Activated CD8-positive, alpha-beta memory T cell treated with anti-CD3 and anti-CD28 coated beads, Interleukin-2, amount 50 U/mL, for 24 hours (primary cell): Measurements from ENCODE around the gene SYNM.

Experiments
- DNase-seq: peaks from one replicate; pipeline ENCODE4 v3.0.0-alpha.2; 2020; ENCODE audit errors: extremely low read depth

SYNM gene

DNA sequence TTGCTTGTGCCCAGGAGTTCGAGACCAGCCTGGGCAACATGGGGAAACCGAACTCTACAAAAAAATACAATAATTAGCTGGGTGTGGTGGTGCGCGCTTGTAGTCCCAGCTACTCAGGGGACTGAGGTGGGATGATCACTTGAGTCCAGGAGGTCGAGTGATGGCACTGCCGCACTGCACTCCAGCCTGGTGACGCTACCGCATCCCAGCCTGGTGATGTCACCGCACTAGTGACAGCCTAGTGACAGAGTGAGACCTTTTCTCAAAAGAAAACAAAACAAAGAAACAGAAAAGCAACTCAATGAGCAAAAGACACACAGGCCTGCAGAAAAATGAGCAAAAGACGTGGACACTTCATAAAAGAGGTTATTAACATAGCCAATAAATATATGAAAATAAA, 19.9 kb upstream of the SYNM start:
- DNase-seq = no peak

DNA sequence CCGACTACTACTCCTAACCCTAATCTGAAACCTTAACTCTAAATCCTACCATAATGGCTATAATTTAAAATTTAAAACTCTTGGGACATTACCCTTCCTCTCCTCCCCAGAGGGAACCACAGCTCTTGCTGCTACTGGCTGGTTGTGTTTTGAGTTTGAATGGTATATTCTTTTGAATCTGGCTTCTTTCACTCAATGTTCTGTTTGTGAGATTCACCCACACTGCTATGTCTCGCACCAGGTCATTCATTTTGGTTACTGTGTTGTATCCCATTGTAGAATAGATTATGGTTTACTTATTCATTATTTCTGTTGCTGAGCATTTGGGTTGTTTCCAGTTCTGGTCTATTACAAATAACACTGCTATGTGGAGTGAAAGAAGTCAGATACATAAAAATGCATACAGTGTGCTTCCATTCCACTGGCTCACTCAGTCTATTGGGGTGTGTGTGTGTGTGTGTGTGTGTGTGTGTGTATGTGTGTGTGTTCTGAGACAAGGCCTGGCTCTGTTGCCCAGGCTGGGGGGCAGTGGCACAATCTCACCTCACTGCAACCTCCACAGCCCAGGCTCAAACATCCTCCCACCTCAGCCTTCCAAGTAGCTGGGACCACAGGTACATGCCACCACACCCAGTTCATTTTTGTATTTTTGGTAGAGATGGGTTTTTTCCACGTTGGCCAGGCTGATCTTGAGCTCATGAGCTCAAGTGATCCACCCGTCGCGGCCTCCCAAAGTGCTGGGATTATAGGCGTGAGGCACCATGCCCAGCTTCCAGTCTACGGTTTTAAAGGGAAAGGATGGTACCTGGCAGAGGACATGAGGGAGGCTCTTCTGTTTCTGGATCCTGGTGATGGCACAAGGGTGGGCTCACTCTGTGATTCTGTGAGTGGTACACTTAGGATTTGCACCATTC, 19.2 kb upstream of the SYNM start:
- no peak for DNase-seq

DNA sequence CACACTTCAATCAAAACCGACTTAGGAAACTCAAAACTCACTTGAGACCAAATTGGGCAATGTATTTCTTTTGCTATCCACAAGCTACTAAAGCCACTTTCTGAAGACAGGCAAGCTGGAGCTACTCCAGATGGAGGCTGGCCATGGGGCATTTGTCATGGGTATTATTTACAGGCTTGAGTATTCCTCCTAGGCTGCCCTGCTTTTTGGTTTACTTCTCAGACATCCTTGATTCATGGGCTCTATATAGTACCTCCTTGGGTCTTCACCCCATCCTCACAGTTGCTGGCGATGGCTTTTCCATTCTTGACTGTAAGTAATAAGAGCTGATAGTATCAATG, 18.6 kb upstream of the SYNM start:
- no peak for DNase-seq

DNA sequence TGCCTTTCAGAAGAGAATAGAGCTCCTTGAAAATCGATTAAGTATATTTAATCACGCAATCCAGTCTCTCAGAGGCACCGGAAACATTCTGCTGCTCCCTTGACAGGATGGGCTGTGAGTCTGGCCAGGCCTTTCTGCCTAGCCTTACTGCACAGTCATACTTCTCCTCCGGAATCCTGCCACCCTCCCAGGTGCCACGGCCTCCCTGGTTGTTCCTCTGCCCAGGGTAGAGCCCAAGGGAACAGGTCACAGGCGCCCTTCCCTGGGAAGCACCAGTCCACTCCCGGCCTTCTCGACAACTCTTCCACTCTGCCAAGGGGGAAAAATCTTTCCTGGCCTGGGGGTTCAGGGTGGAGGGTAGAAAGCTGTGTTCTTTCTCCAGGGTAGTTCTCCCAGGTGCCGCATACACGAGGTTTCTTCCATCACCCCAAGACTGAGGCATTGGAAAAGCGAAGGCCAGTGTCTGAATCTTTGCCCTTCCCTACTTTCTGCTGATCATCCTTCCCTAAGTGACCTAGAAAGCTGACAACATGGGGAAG, 17.4 kb upstream of the SYNM start:
- DNase-seq = no peak

DNA sequence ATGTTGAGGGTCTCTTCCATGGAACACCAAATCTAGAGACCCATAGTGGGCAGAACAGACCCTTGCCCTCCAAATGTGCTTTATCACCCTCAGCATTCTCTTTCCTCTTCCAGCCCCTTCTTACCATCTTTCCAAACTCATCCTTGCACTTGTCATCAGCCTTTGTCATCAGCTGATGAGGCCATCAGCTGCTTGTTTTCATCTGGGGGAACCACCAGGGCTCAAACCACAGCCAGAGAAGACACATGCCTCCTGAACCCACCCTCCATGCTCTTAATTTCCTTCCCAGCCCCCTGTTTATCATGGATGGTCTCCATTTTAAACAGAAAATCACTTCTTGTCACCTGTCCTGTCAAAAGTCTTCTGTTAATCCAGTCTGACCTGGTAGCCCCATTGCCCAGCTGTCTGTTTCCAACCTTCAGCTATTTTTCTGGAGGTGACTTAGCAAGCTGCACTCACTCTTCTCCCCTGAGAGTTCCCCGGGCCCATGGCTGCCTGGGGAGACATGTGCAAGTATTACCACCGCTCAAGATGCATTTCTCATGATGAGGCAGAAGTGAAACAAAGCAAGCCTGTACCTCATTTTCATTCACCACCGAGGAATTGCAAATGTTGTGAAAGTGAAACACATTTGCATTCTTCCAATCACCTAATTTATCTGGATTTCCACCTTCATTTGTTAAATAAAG, 14.7 kb upstream of the SYNM start:
- no peak for DNase-seq

DNA sequence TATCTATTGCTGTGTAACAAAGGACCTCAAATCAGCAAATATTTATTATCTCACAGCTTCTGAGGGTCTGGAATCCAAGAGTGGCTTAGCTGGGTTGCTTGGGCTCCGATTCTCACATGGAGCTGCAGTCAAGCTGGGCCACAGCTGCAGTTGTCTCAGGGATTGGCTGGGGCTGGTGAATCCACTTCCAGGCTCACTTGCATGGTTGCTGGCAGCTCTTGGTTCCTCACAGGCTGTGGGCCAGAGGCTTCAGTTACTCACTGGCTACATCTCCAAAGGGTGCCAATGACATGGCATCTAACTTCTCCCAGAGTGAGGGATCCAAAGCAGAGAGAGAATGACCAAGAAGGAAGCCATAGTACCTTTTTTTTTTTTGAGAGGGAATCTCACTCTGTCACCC, 13.9 kb upstream of the SYNM start:
- DNase-seq = no peak

DNA sequence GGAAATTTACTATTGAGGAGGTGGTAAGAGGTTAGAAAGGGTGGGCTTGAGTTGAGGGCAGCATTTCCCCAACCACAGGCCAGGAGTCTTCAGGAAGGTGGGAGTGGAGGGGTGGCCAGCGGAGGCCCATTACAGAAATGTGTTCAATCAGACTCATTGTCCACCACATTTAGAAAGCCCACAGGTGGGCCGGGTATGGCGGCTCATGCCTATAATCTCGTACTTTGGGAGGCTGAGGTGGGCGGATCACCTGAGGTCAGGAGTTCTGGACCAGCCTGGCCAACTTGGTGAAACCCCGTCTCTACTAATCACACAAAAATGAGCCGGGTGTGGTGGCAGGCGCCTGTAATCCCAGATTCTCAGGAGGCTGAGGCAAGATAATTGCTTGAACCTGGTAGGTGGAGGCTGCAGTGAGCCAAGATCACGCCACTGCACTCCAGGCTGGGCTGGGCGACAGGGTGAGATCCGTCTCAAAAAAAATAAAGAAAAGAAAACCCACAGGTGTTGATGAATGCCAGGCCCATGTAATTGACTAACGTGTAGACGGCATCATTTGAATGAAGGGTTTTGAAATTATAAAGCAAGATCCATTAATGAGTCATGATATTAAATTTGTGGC, 12.2 kb upstream of the SYNM start:
- DNase-seq = no peak

DNA sequence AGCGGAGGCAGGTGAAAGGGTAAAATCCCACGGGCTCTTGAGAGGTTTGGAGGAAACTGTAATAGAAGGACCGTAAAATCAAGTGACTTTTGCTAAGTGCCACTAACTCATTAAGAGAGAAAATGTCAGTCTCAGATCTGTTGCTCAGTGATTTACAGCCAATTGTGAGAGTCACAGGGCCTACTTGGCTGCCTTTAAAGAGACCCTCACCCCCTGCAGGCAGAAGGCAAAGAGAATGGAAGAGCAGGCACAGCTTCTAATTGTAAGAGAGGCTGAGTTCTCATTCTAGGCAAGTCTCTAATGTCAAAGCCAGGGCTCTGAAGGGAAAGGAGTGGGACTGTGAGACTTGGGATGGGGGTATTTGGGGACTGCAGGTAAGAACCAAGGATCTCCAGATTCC, 9.3 kb upstream of the SYNM start:
- no peak for DNase-seq

DNA sequence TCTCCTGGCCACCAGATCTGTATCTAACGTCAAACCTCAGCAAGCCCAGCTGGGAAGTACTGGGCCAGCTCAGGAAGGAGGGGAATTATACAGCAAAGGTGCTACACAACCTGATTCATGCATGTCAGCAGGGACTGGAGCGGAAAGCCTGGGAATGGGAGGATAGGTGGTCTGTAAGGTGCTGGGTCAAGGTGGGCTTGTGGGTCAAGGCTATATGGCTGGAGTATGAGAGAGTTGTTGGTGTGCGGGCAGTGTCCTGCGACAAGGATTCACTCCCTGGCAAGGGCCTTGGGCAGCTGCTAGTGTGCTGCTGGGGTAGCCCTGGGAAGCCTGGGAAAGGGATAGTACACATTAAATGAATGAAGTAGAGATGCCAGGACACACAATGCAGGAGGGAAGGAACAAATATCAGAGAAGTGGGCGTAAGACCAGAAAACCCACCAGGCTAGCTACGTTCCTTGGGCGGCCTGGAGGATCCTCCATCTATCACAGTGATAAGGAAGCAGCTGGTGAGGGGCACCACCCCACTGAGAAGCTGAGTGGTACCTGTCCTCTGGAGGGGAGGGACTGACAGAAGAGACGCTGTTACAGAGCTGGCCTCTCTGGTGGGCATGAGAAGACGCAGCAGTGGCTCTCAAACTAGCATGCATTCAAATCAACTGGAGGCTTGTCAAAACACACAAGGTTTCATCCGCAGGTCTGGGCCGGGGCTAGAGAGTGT, 8.5 kb upstream of the SYNM start:
- no peak for DNase-seq

DNA sequence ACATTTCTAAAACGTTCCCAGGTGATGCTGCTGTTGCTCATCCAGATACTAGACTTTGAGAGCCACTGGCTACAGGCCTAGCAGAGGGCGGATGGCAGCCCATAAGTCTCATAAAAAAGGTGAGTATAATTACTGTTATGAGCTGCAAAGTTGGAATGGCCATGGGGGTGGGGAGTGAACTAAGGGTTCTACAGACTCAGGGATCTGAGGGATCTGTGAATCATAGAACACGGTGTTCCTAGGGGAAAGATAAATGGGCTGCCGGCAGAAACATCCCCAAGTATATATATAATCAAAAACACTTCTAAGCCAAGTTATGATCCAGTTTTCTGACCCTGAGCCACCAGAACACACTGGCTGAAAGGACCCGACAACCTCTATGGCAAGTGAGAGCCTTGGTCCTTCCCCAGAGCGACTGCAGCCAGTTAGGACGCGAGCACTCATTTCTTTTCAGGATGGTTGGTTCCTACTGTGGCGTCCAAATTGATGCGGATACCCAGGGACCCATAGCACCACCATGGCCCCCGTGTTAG, 7.9 kb upstream of the SYNM start:
- DNase-seq = no peak

DNA sequence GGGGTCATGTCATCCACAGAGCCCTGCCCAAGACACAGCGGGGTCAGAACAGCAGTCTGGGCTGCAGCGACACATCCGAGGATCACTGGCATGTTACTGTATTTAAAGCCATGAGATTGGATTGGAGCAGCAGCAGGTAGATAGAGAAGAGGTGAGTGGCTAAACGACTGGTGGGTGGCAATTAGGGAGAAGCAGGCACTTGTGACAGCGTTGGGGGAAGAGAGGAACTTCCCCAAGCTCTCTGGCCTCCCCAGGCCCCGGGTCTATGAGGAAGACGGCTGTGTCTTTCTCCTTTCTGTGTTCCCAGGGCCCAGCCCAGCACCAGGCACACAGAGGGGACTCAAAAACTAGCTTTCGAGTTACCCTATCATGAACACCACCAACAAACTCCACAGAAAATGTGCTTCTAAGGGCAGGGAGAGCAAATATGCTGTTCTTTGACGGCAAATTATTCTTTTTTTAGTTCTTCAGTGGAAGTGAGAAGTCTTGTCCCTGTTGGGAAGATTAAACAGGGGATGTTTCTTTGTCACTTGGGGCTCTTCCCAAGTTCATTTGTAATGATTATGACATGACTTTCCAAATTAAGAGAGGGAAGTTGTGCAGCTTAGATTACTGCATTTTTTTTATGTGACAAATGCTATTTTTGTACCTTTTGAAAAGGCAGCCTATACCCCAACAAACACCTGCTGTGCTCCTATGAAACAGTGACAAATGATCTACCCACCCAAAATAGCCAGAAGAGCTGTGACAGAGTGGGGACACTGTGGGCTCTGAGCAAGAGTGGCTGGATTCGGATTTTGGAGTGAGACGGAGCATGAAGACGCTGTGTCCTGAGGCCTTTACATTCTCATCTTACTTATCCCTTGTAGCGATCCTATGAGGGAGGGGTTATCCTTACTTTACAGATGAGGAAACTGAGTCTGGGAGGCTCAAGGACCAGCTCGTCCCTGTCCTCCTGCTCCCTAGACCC, 7.2 kb upstream of the SYNM start:
- DNase-seq = no peak

DNA sequence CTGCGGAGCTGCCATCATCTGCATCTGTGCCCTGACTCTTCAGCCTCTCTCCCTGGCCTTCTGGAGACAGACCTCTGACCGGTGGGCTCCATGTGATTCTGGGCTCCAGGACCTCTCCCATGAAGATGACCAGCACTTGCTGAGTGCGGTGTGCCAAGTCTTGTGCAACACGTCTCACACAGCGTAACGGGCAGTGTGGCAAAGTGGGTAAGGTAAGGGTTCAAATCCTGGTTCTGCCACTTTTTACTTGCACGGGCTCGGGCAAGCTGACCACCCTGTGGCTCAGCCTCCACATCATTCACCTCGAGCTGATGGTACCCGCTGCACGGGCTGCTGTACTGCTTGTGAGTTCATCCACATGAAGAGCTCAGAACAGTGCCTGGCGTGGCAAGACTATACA, 6.5 kb upstream of the SYNM start:
- no peak for DNase-seq

DNA sequence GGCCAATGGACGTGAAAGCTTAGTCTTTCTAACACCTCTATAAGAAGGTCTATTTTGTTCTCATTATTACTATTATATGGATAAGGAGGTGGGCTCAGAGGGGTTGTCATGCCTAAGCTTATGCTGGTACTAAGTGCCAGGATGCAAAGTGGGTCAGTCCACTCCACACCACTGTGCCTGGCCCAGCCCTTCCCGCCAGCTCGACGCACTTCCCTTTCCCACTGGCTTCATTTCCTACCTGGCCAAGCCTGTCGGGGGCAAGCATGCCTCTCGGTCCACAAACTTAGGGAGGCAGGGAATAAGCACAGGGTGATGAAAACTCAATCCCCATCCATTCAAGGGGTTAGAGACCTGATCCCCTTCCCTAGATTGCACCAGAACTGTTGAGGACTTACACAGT, 5.9 kb upstream of the SYNM start:
- no peak for DNase-seq

DNA sequence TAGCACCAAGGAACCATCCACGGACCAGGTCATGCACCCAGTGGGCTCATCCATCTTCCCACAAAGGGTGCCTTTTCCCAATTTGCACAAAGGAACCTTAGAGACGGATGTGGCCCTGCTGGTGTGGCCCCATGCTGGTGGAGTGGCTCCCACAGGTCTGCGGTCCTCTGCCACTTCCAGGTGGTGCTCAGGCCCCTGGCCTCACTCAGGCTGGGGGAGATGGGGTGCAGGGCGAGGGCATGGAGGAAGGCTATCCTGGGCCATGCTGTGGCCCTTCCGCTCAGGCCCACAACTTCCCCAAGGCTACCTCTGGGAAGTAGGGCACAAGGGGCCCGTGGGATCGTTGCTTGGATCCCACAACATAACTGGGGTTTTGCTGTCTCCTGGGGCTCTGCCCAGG, 5.2 kb upstream of the SYNM start:
- DNase-seq = no peak

DNA sequence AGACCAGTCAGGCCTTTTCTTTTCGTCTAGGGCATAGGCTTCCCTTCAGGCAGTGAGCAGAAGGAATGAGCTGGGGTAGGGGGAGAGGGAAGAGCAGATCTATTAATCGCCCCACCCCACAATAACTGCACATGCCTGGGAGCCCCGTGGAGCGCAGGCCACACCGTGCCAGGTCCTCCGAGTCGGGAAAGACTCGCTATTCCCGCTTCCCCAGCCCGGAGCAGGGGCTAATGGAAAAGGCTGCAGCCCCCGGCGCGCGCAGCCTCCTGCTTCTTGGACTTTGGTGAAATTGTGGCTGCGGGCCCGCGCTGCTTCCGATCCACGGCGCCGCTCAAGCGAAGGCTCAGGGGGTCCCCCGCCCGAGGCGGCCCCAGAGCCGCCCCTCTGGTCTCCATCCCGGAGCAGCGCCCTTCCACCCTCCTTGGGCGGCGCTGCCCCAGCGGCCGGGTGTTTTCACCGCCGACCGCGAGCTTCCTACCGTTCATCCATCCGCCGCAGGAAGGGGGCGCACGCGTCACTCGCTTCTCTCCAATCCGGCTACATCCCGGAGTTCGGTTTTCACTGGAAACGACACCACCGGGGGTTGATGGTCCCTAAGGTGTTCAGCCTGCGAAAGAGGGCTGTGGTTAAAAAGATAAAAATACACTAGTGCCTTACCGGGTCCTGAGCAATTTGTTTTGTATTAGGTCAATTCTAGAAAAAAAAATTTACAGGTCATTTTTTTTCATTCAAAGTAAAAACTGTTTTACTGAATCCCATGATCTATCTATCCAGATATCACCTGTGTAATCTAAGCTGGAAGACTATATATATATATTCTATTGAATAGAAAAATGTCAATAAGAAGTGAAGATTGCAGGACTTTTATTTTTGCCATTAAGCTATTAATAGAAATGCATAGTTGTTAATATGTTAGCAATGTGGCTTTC, 4.4 kb upstream of the SYNM start:
- DNase-seq = no peak

DNA sequence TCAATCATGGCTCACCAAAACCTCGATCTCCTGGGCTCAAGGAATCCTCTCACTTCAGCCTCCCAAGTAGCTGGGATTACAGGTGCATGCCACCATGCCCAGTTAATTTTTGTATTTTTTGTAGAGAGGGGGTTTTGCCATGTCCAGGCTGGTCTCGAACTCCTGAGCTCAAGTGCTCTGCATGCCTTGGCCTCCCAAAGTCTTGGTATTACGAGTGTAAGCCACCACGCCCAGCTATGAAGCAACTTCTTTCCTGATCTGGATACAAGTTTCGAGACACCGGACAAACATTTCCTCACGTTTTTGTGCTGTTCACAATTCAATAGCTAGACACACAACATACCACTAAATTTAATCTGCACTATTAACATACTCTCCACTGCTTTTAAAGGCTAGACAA, 3.4 kb upstream of the SYNM start:
- no peak for DNase-seq

DNA sequence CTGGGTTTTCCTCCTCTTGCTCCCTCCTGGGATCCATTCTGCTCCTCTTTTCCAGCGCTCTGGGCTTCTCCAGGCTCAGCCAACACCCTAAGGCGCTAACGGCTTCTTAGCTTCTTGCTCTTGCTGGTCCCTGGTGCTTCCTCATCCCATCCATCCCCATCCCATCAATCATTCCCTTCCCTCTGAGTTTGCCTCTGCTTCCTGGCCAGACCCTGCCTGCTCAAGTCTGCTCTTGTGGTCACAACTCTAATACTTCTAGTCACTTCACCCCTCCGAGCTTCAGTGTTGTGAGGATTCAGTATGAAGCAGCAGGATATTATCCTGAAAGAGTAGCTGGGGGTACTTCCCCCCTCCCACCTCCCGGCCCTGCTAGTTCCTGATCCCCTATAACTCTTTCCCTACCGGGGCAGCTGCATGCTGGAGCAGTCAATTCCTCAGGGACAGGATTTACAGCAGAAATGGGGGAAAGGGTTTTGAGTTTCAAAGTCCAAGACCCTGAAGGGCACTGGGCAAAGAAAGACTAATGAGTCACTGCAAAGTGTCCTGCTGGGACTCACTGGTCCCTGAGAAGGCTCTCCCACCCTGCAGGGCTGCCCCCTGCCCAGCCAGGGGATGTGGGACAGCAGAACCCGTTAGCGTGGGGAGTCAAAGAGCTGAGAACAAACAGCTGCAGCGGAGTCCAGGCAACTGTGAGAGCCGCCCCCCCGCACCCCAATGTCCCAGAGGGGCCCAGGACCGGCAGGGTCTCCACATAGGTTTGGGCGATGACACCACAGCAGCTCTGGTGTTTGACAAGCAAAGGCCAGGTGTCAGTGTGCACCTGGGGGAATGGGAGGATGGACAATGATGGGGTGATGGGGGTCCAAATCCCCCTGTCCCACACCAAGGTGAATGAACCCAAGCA, 2.3 kb upstream of the SYNM start:
- no peak for DNase-seq

DNA sequence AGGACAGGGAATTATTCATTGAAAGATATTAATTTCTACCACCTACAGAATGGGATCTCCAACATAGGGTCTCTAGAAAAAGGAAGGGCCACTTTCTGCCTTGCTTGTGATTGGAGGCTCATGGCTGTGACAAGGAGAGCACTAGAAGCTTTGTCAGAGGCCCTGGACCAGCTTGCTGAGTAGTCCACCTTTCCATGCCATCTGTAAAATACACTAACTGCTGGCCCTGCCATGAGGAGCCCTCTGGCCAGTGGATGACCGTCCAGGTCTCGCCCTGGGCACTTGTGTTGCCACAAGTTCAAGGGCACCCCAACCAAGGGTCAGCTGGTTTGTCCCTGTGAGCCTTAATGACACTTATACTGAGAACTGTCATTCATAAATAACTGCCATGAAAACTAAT, 1.6 kb upstream of the SYNM start:
- no peak for DNase-seq
